Rectal smooth muscle tissue (tissue), 1 donor: ENCODE results near the gene COL16A1.

Experiments
- H3K27ac ChIP-seq: one replicate; pipeline ENCODE4 v1.7.0; 2013; ENCODE audit warnings: low read depth, low read length, inconsistent platforms
- H3K27me3 ChIP-seq: one replicate; pipeline ENCODE4 v1.7.0; 2013; ENCODE audit warnings: low read length; ENCODE audit not compliant: control insufficient read depth, insufficient read depth
- H3K36me3 ChIP-seq: one replicate; pipeline ENCODE4 v1.7.0; 2013; ENCODE audit warnings: low read length; ENCODE audit not compliant: control insufficient read depth, insufficient read depth
- H3K4me1 ChIP-seq: one replicate; pipeline ENCODE4 v1.7.0; 2013; ENCODE audit warnings: low read length; ENCODE audit not compliant: control insufficient read depth, insufficient read depth
- H3K4me3 ChIP-seq: one replicate; pipeline ENCODE4 v1.7.0; 2013; ENCODE audit warnings: low read length
- H3K9ac ChIP-seq: one replicate; pipeline ENCODE4 v1.7.0; 2013; ENCODE audit warnings: low read length

Gene COL16A1

GRCh38 chr1:31642897-31643296, 60.9 kb downstream of the COL16A1 start:
- Histone ChIP-seq H3K27me3 (no peaks in the 10 kb centered on the region), H3K4me3 (no peak overlapping the region), H3K9ac (no peak overlapping the region), H3K4me1 (peaks cover 15% of the 10 kb centered on the region), H3K36me3 (no peaks in the 10 kb centered on the region), H3K27ac (no peak overlapping the region)

- Histone ChIP-seq H3K27ac (no peak overlapping the region), H3K9ac (no peak overlapping the region), H3K27me3 (no peaks in the 10 kb centered on the region), H3K36me3 (no peaks in the 10 kb centered on the region), H3K4me3 (no peak overlapping the region), H3K4me1 (peaks cover 15% of the 10 kb centered on the region)
These were observed 61.5 kb downstream of the COL16A1 start for GRCh38 chr1:31642366-31642765.

- H3K4me1 ChIP-seq = peaks cover 15% of the 10 kb centered on the region
- no peak overlapping the region for H3K4me3 ChIP-seq
- H3K36me3 ChIP-seq = no peaks in the 10 kb centered on the region
- no peak overlapping the region for H3K9ac ChIP-seq
- H3K27ac ChIP-seq = no peak overlapping the region
- H3K27me3 ChIP-seq = no peaks in the 10 kb centered on the region
These were observed 62.9 kb downstream of the COL16A1 start for GRCh38 chr1:31640964-31641363.

- no peaks in the 10 kb centered on the region for H3K36me3 ChIP-seq
- H3K27me3 ChIP-seq = no peaks in the 10 kb centered on the region
- H3K4me1 ChIP-seq = peaks cover 9% of the 10 kb centered on the region
- no peak overlapping the region for H3K4me3 ChIP-seq
- H3K9ac ChIP-seq = no peak overlapping the region
- H3K27ac ChIP-seq = no peak overlapping the region
These were observed 63.6 kb downstream of the COL16A1 start for GRCh38 chr1:31640179-31640578.

- H3K4me3 ChIP-seq = no peak overlapping the region
- no peak overlapping the region for H3K27ac ChIP-seq
- peaks cover 9% of the 10 kb centered on the region for H3K4me1 ChIP-seq
- H3K27me3 ChIP-seq = no peaks in the 10 kb centered on the region
- H3K36me3 ChIP-seq = no peaks in the 10 kb centered on the region
- no peak overlapping the region for H3K9ac ChIP-seq
These were observed 64.3 kb downstream of the COL16A1 start for GRCh38 chr1:31639543-31639942.

GRCh38 chr1:31637915-31638673, 65.7 kb downstream of the COL16A1 start:
- no peak overlapping the region for H3K9ac ChIP-seq
- no peaks in the 10 kb centered on the region for H3K27me3 ChIP-seq
- no peak overlapping the region for H3K27ac ChIP-seq
- no peaks in the 10 kb centered on the region for H3K4me1 ChIP-seq
- no peak overlapping the region for H3K4me3 ChIP-seq
- H3K36me3 ChIP-seq = peaks cover 2% of the 10 kb centered on the region

GRCh38 chr1:31633117-31633516, 70.7 kb downstream of the COL16A1 start:
- Histone ChIP-seq H3K9ac (no peak overlapping the region), H3K27me3 (no peaks in the 10 kb centered on the region), H3K4me3 (no peak overlapping the region), H3K27ac (no peak overlapping the region), H3K36me3 (peaks cover 32% of the 10 kb centered on the region), H3K4me1 (peaks cover 3% of the 10 kb centered on the region)

- peaks cover 32% of the 10 kb centered on the region for H3K36me3 ChIP-seq
- H3K4me1 ChIP-seq = peaks cover 4% of the 10 kb centered on the region
- H3K27me3 ChIP-seq = no peaks in the 10 kb centered on the region
- no peak overlapping the region for H3K27ac ChIP-seq
- H3K9ac ChIP-seq = no peak overlapping the region
- no peak overlapping the region for H3K4me3 ChIP-seq
These were observed 71.2 kb downstream of the COL16A1 start for GRCh38 chr1:31632649-31633048.

- no peak overlapping the region for H3K27ac ChIP-seq
- H3K36me3 ChIP-seq = peaks cover 32% of the 10 kb centered on the region
- H3K4me1 ChIP-seq = peaks cover 4% of the 10 kb centered on the region
- no peak overlapping the region for H3K9ac ChIP-seq
- no peak overlapping the region for H3K4me3 ChIP-seq
- no peaks in the 10 kb centered on the region for H3K27me3 ChIP-seq
These were observed 74.8 kb downstream of the COL16A1 start for GRCh38 chr1:31628931-31629556.

GRCh38 chr1:31627930-31628559, 75.8 kb downstream of the COL16A1 start:
- Histone ChIP-seq H3K4me3 (no peak overlapping the region), H3K9ac (no peak overlapping the region), H3K4me1 (peaks cover 4% of the 10 kb centered on the region), H3K27me3 (no peaks in the 10 kb centered on the region), H3K36me3 (peaks cover 30% of the 10 kb centered on the region), H3K27ac (peak overlapping the region; percentile 49)

- Histone ChIP-seq H3K4me3 (no peak overlapping the region), H3K36me3 (peaks cover 25% of the 10 kb centered on the region), H3K27ac (peak overlapping the region; percentile 46), H3K27me3 (no peaks in the 10 kb centered on the region), H3K9ac (no peak overlapping the region), H3K4me1 (peaks cover 4% of the 10 kb centered on the region)
These were observed 76.4 kb downstream of the COL16A1 start for GRCh38 chr1:31627301-31627929.
